Stomach (tissue), 4 donors: ENCODE results near the gene ASNSD1.
"Not testable (repeated sequence)": the region's sequence is repeated elsewhere in the genome, so short reads cannot be mapped to it uniquely, and the experiment has no call there.

Source experiments
- POLR2AphosphoS5 ChIP-seq, 3 donors: sonication (generic); formaldehyde crosslinking; IDR thresholded peaks; one replicate each; pipeline ENCODE4 v1.6.1; 2016; ENCODE audit warnings: antibody characterized with exemption in 3 of 3
- TF ChIP-seq, protein P1 (sequence below), 7 experiments: fragments of 450-650 bp in 4 of 7; fragments of 200-600 bp in 3 of 7; sonication (generic) in 3 of 7; IDR thresholded peaks; one replicate each; pipeline ENCODE4 v1.5.1; 2016 to 2019; ENCODE audit warnings: antibody characterized with exemption in 7 of 7, control low read depth in 2 of 7, mild to moderate bottlenecking in 1 of 7

DNA sequence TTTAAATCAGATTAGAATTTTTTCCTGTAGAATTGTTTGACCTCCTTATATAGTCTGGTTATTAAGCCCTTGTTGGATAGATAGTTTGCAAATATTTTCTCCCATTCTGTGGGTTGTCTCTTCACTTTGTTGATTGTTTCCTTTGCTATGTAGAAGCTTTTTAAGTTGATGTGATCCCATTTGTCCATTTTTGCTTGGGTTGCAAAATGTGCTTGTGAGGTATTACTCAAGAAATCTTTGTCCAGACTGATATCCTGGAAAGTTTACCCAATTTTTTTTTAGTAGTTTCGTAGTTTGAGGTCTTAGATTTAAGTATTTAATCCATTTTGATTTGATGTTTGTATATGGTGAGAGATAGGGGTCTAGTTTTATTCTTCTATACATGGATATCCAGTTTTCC, 26.5 kb downstream of the ASNSD1 start:
- TF ChIP-seq, protein P1, sequence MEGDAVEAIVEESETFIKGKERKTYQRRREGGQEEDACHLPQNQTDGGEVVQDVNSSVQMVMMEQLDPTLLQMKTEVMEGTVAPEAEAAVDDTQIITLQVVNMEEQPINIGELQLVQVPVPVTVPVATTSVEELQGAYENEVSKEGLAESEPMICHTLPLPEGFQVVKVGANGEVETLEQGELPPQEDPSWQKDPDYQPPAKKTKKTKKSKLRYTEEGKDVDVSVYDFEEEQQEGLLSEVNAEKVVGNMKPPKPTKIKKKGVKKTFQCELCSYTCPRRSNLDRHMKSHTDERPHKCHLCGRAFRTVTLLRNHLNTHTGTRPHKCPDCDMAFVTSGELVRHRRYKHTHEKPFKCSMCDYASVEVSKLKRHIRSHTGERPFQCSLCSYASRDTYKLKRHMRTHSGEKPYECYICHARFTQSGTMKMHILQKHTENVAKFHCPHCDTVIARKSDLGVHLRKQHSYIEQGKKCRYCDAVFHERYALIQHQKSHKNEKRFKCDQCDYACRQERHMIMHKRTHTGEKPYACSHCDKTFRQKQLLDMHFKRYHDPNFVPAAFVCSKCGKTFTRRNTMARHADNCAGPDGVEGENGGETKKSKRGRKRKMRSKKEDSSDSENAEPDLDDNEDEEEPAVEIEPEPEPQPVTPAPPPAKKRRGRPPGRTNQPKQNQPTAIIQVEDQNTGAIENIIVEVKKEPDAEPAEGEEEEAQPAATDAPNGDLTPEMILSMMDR (IDR thresholded peaks at IDR 0.05): not testable (repeated sequence)
- TF ChIP-seq POLR2AphosphoS5 (IDR thresholded peaks at IDR 0.05): not testable (repeated sequence)
